ENCODE measurements around the gene KANSL1.

DNA sequence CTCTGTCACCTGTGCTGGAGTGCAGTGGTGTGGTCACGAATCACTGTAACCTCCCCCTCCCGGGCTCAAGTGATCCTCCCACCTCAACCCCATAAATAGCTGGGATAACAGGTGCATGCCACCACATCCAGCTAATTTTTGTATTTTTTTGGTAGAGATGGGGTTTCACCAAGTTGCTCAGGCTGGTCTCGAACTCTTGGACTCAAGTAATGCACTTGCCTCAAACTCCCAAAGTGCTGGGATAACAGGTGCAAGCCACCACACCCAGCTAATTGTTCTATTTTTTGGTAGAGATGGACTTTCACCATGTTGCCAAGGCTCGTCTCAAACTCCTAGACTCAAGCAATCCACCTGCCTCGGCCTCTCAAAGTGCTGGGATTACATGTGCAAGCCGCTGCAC, 107.7 kb downstream of the KANSL1 start:
- TF ChIP-seq, protein P1, sequence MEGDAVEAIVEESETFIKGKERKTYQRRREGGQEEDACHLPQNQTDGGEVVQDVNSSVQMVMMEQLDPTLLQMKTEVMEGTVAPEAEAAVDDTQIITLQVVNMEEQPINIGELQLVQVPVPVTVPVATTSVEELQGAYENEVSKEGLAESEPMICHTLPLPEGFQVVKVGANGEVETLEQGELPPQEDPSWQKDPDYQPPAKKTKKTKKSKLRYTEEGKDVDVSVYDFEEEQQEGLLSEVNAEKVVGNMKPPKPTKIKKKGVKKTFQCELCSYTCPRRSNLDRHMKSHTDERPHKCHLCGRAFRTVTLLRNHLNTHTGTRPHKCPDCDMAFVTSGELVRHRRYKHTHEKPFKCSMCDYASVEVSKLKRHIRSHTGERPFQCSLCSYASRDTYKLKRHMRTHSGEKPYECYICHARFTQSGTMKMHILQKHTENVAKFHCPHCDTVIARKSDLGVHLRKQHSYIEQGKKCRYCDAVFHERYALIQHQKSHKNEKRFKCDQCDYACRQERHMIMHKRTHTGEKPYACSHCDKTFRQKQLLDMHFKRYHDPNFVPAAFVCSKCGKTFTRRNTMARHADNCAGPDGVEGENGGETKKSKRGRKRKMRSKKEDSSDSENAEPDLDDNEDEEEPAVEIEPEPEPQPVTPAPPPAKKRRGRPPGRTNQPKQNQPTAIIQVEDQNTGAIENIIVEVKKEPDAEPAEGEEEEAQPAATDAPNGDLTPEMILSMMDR (IDR thresholded peaks at IDR 0.05), result no peak
- no peak for TF ChIP-seq POLR2A (IDR thresholded peaks at IDR 0.05)
- TF ChIP-seq POLR2AphosphoS5 (IDR thresholded peaks at IDR 0.05), result no peak

All from gastroesophageal sphincter (tissue), 3 donors.